Skeletal muscle cell (primary cell): ENCODE data around the gene PARD3.
"Not testable (repeated sequence)": the region's sequence is repeated elsewhere in the genome, so short reads cannot be mapped to it uniquely, and the experiment has no call there.

Experiments
- DNase-seq: peaks from one replicate; pipeline ENCODE4 v3.0.0-alpha.2; 2010; ENCODE audit warnings: low read depth
- H3K4me3 ChIP-seq: 2 replicates; pipeline ENCODE4 v1.5.1; 2011; ENCODE audit warnings: low read depth, mild to moderate bottlenecking, control low read depth, low read length, moderate library complexity

Gene PARD3

DNA sequence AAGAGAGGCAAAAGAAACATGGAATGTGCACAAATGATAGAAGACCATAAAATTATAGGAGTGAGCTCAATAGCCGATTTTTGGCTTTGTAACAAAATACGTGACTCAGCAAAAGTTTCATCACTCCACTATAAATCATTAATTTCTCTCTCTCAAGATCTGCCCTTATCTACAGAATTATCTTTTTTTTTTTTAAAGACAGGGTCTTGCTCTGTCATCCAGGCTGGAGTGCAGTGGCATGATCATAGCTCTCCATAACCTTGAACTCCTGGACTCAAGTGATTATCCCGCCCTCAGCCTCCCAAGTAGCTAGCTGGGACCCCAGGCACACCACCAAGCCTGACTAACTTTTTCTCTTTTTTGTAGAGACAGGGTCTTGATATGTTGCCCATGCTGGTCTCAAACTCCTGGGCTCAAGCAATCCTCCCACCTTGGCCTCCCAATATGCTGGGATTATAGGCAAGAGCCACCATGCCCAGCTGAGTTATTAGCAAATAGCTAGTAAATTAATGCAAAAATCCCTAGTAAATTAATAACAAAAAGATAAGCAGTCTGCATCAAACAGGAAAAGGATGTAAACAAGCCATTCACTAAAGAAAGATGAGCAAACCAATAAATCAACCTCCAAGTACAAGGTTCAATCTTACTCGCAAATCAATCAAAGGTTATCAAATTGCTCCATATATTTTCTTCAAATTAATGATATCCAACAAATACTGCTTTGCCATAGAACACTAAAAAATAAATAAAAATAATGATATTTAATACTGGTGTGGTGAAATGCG lies 450.7 kb downstream of the PARD3 start:
- no peak for DNase-seq

DNA sequence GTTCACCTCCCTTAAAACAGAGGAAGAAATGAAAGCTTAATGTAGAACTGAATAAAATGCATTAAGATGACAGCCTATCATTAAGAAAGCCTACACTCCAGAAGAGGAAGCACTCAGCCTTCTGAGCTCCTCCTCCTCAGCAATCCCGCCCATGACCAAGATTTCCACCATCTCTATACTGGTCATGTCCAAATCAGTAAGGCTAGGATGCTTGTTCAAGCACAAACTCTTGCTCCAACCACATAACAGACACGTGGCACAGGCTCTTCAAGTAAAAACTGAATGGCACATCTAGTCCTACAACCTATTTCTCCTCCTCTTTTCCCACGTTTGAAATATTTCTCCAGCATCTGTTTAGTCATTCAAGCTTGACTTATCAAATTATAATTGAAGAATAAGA lies 454.1 kb downstream of the PARD3 start:
- no peak for DNase-seq
- H3K4me3 ChIP-seq = no peak overlapping the region

More for the DNA sequence above, 450.7 kb downstream of the PARD3 start:
- no peak overlapping the region for H3K4me3 ChIP-seq

DNA sequence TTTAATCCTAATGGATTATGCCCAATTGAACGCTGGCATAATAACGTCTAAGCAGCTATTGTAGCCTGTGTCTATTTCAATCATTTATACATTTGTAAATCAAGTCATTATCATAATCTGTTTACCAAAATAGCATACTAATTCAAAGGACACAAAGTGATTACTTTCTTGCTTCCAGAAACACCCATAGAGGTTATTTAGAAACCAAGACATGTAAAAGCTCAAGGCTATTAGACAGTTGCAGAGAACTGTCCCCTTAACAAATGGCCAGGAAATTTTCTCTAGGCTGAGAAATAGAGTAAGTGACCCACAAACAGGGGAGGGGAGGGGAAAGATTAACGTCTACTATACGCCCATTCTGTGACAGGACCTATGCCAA lies 455.7 kb downstream of the PARD3 start:
- H3K4me3 ChIP-seq = no peak overlapping the region
- no peak for DNase-seq

DNA sequence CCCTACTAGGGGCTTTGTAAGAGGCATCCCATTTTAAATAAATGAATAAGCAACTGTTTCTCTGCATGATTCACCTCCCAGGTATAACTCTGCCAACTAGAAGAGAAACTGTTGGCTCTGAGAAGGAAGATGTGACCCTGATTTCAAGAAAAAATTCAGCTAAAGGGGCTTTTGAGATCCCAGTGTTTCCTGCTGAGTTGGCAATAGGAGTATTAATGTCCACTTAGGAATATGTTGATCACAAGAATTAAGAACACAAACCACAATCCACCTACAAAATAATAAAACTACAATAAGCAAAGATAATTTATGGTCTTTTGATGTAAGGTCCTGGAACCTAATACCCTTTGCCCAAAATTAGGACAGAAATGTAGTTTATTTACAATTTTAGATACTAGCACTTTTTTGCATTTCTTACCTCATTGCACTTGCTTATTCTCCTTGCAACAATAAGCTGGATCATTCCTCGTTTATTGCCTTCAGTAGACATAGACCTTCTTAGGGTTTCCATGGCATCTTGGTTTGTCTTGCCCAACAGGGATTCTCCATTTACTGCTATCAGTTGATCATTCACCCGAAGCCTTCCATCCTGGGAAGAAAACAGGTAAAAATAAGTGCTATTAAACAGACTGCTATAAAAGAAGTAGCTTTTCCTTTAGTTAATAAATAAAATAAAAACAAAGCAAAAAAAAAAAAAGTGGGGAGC lies 456.2 kb downstream of the PARD3 start:
- H3K4me3 ChIP-seq = no peak overlapping the region
- no peak for DNase-seq

DNA sequence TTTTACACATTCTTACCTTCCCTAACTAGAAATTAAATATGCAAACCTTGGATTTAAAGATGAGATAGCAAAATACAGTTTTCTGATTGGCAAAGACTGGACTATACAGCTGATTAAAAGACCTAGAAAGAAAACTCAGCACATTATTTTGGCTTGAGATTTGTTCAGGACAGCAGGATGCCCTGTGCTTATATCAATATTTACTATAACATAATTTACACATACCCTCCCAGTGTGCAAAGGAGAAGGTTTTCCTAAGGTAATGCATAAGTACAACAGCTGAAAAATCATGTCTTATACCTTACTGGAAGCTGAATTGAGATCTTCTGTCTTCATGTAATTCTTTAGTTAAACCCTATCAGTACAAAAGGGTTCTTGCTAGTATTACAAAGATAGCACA lies 458.6 kb downstream of the PARD3 start:
- DNase-seq = no peak
- no peak overlapping the region for H3K4me3 ChIP-seq

DNA sequence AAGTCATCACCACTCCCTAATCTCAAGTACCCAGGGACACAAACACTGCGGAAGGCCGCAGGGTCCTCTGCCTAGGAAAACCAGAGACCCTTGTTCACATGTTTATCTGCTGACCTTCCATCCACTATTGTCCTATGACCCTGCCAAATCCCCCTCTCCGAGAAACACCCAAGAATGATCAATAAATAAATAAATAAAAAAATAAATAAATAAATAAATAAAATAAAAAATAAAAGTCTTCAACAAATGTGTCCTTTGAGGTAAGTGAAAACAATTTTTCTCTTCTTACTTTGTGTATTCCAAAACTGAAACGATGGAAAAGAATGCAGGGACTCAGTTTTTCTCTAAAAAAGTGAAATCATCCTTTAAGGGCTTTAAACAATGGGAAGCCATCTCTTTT lies 461.6 kb downstream of the PARD3 start:
- not testable (repeated sequence) for DNase-seq, H3K4me3 ChIP-seq

DNA sequence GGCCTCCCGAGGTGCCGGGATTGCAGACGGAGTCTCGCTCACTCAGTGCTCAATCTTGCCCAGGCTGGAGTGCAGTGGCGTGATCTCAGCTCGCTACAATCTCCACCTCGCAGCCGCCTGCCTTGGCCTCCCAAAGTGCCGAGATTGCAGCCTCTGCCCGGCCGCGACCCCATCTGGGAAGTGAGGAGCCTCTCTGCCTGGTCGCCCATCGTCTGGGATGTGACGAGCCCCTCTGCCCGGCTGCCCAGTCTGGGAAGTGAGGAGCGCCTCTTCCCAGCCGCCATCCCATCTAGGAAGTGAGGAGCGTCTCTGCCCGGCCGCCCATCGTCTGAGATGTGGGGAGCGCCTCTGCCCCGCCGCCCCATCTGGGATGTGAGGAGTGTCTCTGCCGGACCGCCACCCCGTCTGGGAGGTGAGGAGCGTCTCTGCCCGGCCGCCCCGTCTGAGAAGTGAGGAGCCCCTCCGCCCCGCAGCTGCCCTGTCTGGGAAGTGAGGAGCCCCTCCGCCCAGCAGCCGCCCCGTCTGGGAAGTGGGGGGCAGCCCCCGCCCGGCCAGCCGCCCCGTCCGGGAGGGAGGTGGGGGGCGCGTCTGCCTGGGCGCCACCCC lies 462.4 kb downstream of the PARD3 start:
- DNase-seq, H3K4me3 ChIP-seq: not testable (repeated sequence)

DNA sequence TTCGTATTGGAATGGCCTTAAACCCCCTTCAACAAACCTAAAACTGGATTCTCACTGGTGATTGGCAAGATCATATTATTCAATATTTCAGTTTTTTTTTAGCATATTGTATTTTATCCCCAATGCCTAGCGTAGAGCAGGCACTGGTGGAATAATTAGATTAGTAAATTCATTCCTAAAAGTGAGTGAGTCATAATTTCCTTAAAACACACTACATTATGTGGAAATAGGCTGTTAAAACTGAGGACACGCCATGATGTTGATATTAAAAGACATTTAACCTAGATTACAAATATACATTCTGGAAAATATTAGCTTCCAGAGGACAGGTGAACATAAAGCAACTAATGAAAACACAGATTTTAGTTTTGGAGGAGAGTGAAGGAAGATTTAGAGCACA lies 463.9 kb downstream of the PARD3 start:
- DNase-seq = no peak
- H3K4me3 ChIP-seq = no peak overlapping the region

DNA sequence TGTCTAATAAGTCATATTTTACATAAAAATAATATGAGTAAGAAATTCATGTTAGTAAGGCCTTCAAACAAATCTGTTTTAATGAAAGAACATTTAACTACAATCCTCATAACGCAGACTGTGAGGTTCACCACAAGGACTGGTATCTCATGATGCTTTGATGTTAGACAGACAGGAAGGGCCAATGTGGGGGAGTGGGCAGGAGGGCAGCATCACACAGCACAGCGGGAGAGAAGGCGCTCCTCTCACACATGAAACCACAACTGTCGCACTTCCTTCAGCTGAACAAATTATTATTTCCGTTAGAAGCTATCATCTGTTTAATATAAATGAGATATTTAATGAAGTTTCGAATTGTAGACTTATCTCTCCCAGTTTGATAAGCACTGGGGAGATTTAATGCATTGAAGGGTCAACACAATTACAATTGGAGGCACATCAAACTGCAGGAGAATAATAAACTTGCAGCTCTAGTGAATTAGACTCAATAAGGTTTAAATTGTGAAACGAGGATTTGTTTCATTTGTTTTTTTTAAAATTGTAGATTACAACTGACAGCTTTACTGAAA lies 466.1 kb downstream of the PARD3 start:
- DNase-seq = no peak
- H3K4me3 ChIP-seq = no peak overlapping the region

DNA sequence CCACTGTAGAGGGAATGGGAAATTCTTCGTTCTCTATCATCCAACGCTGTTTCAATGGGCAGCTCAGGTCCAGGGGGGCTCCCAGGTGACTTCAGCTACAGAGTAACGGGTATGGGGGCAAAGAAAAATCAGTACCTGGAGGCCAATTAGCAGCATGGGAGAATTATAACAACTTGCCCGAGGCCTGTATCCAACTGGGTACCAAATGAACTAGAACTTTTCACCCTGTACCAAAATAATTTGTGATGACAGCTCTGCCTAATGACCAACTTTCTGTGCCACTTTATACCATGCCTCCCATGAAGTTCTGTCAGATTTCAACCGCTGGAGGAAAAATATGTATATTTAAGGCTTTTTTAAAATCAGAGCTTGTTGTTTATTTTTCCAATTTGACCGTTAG lies 467.1 kb downstream of the PARD3 start:
- no peak for DNase-seq
- H3K4me3 ChIP-seq = no peak overlapping the region

DNA sequence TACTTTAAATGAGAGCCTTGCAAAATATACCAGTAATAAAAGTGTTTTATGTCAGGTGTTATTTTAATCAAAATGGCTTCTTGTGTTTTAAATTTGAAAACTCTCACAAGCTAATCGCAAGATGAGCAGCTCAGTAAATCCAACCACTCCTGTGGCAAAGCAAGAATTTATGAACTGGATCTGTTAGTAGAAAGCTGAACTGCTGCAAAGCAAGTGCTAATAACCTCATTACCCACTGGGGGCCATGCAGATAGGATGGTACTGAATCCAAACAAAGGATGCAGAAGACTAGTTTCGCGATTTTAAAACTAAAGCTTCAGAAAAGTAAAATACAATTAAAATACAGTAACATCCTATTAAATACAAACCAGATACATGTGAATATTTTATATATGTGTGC lies 468.0 kb downstream of the PARD3 start:
- DNase-seq = no peak
- no peak overlapping the region for H3K4me3 ChIP-seq

DNA sequence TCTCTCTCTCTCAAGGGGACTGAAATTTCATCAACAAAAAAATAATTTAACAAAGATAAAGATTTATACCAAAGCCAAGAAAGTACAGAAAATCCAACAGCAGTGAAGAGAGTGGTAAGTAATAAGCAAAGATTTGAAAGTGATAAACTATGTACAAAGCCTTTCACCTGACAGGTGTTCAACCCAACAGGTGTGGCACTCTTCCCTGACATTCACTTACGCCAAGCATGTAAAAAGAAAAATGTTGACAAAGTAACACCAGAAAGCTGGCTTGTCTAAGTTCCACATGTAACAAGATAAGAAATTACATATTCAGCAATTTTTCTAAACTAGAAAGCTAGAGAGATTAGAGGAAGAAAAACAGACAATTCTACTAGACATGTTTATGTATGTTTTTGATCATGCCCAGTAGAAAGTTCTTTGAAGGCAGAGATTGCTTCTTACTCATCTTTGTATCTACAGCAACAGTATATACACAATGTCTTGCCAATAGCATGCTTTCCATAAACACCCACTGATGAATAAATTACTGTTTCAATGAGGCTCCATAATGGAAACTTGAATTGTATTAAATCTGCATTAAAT lies 468.5 kb downstream of the PARD3 start:
- H3K4me3 ChIP-seq = no peak overlapping the region
- no peak for DNase-seq

DNA sequence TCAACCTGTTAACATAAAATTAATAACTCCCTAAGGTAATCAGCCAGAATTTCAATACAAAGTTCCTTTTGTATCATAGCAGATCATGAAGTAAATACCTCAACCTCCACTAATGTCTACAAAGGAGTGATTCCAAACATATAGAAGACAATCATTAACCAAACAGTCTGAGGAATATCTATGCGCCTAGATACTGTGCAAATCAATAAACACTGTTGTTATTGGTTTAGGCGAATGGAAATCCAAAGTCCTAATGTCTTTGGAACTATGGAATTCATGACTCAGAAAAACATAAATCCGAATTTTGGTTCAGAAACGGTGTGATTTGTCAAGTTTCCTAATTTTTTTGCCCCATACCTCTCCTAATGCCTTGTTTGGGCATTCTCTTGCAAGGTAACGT lies 469.7 kb downstream of the PARD3 start:
- H3K4me3 ChIP-seq = no peak overlapping the region

DNA sequence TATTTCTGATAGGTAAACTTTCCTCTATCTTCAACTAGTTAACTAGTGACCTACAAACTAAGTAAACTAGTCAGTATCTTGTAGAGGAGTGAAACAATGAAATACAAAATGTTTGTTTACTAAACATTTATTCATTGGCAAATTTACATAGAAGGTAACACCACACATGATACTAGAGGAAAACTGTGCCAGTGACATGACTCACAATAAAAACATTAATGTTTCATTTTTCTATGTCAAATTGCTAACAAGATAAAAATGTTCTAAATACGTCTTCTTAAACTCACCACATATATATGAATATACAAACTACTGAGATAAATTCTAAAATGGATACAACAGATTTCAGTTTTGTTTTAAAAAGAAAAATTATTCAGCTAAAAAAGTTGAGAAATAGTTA lies 471.3 kb downstream of the PARD3 start:
- no peak overlapping the region for H3K4me3 ChIP-seq
- no peak for DNase-seq

More for the DNA sequence above, 469.7 kb downstream of the PARD3 start:
- DNase-seq = no peak

DNA sequence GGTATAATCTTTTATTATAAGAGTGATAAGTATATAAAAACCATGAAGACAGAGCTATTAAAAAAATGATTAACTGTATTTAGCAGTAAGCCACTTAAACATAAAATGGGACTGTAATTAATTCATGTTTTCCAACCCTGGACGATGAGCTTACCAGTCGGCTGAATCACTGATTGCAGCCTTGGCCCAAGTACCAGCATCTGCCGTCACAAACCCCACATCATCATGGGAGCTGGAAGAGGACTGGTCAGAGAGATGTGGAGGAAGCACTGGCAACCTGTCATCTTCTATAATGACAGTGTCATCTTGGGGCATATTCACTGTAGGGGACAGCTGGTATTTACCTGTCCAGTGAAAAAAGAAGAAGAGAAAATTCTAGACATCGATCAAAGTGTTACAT lies 473.6 kb downstream of the PARD3 start:
- DNase-seq = no peak
- H3K4me3 ChIP-seq = no peak overlapping the region

DNA sequence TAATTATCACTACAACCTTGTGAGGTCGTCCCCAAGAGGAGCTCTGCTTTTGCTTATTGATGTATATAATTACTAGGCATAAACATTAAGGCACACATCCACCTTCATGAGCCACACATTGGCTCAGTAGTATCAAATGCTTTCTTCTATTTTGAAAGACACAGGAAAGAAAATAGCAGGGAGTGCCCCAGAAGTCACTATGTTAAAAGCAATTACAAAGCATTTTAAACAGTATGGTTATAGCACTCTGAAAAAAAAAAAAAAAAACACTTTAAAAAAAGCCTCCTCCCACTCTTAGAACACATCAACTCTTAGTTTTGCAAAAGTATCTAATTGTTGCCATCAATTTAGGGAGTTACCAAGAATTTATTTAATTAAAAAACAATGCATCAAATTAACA lies 474.2 kb downstream of the PARD3 start:
- DNase-seq = no peak
- H3K4me3 ChIP-seq = no peak overlapping the region

DNA sequence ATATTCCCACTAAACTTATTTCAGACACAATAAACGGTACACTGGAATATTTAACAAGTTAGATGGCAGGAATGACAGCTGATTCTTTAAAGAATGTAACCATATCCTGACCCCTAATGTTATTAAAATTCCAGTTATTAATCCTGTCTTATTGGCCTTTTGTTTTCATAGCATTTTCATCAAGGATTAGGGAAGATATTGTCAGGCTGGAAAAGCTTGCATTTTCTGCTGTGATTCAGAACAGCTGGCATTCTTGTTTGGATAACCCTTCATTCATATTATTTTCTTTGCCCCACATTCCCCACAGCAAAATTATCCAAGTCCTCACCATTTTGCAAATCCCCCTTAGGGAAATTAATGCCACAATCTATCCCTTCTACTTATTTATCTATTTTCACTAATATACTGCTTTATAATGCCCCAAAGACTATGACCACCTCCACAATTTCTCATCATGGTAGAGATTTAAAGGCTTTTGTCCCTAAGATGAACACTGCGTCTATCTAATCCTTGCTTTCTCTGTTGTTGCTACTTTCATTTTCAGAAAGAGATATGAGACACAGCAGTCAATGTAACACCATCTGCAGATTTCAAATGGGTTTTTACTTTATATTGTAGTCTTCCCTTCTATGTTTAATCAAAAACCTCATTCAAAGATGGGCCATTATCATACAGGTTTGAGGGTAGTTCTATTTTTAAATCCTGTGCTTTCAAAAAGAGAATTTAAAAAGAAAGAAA lies 475.1 kb downstream of the PARD3 start:
- H3K4me3 ChIP-seq = no peak overlapping the region
- DNase-seq = no peak

DNA sequence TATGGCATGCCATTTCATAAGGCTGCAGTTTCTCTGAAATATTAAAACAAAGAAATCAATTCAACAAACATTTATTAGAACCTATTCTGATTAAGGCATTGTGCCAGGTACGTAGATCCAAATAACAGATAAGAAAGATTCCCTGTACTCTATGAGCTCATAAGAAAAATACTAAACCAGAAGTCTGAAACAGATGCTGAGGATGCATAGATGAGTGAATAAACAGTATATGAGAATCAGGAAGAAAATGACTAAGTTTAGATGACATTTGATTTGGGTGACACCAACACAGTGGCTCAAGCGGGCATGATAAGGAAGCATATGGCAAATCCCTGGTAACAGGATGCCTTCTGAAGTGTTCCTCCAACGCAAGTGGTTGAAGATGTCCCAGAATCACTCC lies 477.2 kb downstream of the PARD3 start:
- H3K4me3 ChIP-seq = no peak overlapping the region
- no peak for DNase-seq

DNA sequence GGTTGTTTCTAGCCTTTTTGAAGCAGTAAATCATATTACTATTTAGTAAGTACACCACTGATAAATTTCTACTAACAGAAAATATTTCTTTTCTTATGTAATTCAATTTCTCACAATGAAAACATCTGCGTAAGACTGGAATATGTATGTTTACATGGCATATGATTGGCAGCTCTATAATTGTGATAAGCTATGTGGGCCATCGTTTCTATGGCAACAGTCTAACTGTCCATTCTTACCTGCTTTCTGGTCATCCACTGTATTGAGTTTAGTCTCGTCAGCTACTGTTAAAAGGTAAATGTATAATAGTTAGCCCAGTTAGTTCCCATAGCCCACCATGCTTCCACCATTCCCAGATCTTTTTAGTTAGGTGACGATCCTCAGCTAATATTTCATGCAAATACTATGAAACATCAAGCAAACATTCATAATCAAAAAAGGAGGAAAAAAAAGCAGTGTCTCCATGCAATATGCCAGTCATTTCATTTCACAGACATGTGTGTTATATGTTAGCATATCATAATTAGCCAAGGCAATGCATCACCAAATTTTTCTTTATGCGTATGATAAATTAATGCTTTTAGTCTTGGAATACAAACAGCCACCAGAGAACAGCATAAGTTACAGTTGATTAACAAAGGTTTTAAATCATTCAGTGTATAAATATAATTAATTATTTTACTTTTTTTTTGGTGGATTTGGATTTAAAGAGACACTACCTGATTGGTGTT lies 479.0 kb downstream of the PARD3 start:
- H3K4me3 ChIP-seq = no peak overlapping the region

More for the DNA sequence above, 479.0 kb downstream of the PARD3 start:
- DNase-seq = no peak
